Gastrocnemius medialis (tissue), 4 donors: ENCODE results near the gene PTGER1. TPM values are rescaled to one million over a fixed set of nuclear protein-coding genes. Genes with fewer than 3 reads are reported as not detected.
"Not testable (repeated sequence)": the region's sequence is repeated elsewhere in the genome, so short reads cannot be mapped to it uniquely, and the experiment has no call there.

ENCODE experiments used
- ATAC-seq, 2 donors: fragments of 150-250 bp; one replicate each; pipeline ENCODE4 v1.9.1; 2016
- DNase-seq, 2 donors: peaks; one replicate each; pipeline ENCODE4 v3.0.0-alpha.2; 2019
- H3K27ac ChIP-seq, 4 donors: fragments of 200-600 bp; sonication (generic); 1 replicate in 1 of 4; 2 replicates in 3 of 4; pipeline ENCODE4 v1.5.1; 2016 to 2018; ENCODE audit warnings: mild to moderate bottlenecking in 2 of 4, moderate library complexity in 1 of 4
- H3K27me3 ChIP-seq, 3 donors: fragments of 200-600 bp; sonication (generic) in 2 of 3; 1 replicate in 1 of 3; 2 replicates in 2 of 3; pipeline versions ENCODE4 v1.5.1 to v1.6.0; 2016 to 2019; ENCODE audit warnings: mild to moderate bottlenecking in 1 of 3, moderate library complexity in 1 of 3
- H3K36me3 ChIP-seq, 2 donors: fragments of 200-600 bp; sonication (generic) in 1 of 2; one replicate each; pipeline ENCODE4 v1.5.1; 2017 to 2018
- H3K4me1 ChIP-seq, 2 donors: fragments of 200-600 bp; sonication (generic) in 1 of 2; one replicate each; pipeline ENCODE4 v1.5.1; 2016 to 2017; ENCODE audit warnings: mild to moderate bottlenecking in 2 of 2
- H3K4me3 ChIP-seq, 4 donors: fragments of 200-600 bp; sonication (generic) in 3 of 4; 1 replicate in 1 of 4; 2 replicates in 3 of 4; pipeline ENCODE4 v1.5.1; 2016 to 2019; ENCODE audit warnings: mild to moderate bottlenecking in 2 of 4
- H3K9me3 ChIP-seq, 3 donors: fragments of 200-600 bp; sonication (generic) in 2 of 3; 1 replicate in 1 of 3; 2 replicates in 2 of 3; pipeline ENCODE4 v1.5.1; 2016 to 2019
- CTCF ChIP-seq, 5 experiments: fragments of 450-650 bp in 3 of 5; fragments of 200-600 bp in 2 of 5; sonication (generic) in 2 of 5; IDR thresholded peaks in 4 of 5; conservative IDR thresholded peaks in 1 of 5; 1 replicate in 4 of 5; 2 replicates in 1 of 5; pipeline ENCODE4 v1.5.1; 2016 to 2019; ENCODE audit warnings: antibody characterized with exemption in 5 of 5, mild to moderate bottlenecking in 3 of 5, moderate library complexity in 3 of 5
- POLR2A ChIP-seq, 2 donors: fragments of 450-650 bp; IDR thresholded peaks; one replicate each; pipeline ENCODE4 v1.6.1; 2017; ENCODE audit warnings: antibody characterized with exemption in 2 of 2, mild to moderate bottlenecking in 2 of 2, moderate library complexity in 2 of 2
- in situ Hi-C, 4 donors: fragments of 200-750 bp; cut with MboI; loops; one replicate each; pipeline versions ENCODE4 v1.15.0 to v1.8.0; 2017; ENCODE audit warnings: low sequenced_read_pairs in 4 of 4
- intact Hi-C: fragments of 100-400 bp; cut with DNase I; formaldehyde crosslinking; loops from one replicate; pipeline ENCODE4 v1.15.1; 2023; ENCODE audit warnings: low total_unique reads
- total RNA-seq, 4 donors: library from RNA; depleted of rRNA; stranded (reverse); fragments of >200 nt; gene quantifications; one replicate each; pipeline versions ENCODE4 v1.1.0 to v1.2.3, GENCODE V29; 2016

PTGER1 gene
- total RNA-seq, 4 donors from 2014 or later = 0.29 TPM; not detected in 3

- in situ Hi-C loops = no loop called here
- DNase-seq = no peak
- Histone ChIP-seq H3K4me1 (no peaks in the 10 kb centered on the region), H3K4me3 (no peak overlapping the region), H3K36me3 (peaks cover 0 to 35% of the 10 kb centered on the region in 2 donors), H3K9me3 (no peaks in the 10 kb centered on the region), H3K27me3 (no peaks in the 10 kb centered on the region), H3K27ac (no peak overlapping the region)
- TF ChIP-seq CTCF (IDR thresholded peaks at IDR 0.05 in 4 of 5, conservative IDR thresholded peaks at IDR 0.05 in 1 of 5) (no peak), POLR2A (IDR thresholded peaks at IDR 0.05) (no peak)
- ATAC-seq = no peak
- intact Hi-C loops = no loop called here
Observed at GRCh38 chr19:14459703-14460102, 15.5 kb downstream of the PTGER1 start.

GRCh38 chr19:14452303-14452702 lies 22.9 kb downstream of the PTGER1 start:
- H3K4me3 ChIP-seq, intact Hi-C loops, H3K27me3 ChIP-seq, in situ Hi-C loops, ATAC-seq, H3K27ac ChIP-seq, H3K9me3 ChIP-seq, DNase-seq, H3K4me1 ChIP-seq: not testable (repeated sequence)
- H3K36me3 ChIP-seq = peaks cover 0 to 56% of the 10 kb centered on the region in 2 donors

GRCh38 chr19:14450876-14451275 lies 24.3 kb downstream of the PTGER1 start:
- H3K9me3 ChIP-seq = no peaks in the 10 kb centered on the region
- no peaks in the 10 kb centered on the region for H3K27me3 ChIP-seq
- DNase-seq (no peak), ATAC-seq (no peak)
- H3K36me3 ChIP-seq = peaks cover 0 to 70% of the 10 kb centered on the region in 2 donors
- in situ Hi-C loops = no loop called here
- H3K27ac ChIP-seq = no peak overlapping the region
- intact Hi-C loops = no loop called here
- TF ChIP-seq CTCF (IDR thresholded peaks at IDR 0.05 in 4 of 5, conservative IDR thresholded peaks at IDR 0.05 in 1 of 5) (no peak), POLR2A (IDR thresholded peaks at IDR 0.05) (no peak)
- H3K4me3 ChIP-seq = no peak overlapping the region
- no peaks in the 10 kb centered on the region for H3K4me1 ChIP-seq

- TF ChIP-seq POLR2A (IDR thresholded peaks at IDR 0.05) (no peak), CTCF (IDR thresholded peaks at IDR 0.05 in 4 of 5, conservative IDR thresholded peaks at IDR 0.05 in 1 of 5) (no peak)
- ATAC-seq = no peak
- in situ Hi-C loops (no loop called here), intact Hi-C loops (no loop called here)
- no peak for DNase-seq
- Histone ChIP-seq H3K27ac (no peak overlapping the region), H3K4me3 (no peak overlapping the region), H3K27me3 (no peaks in the 10 kb centered on the region), H3K4me1 (no peaks in the 10 kb centered on the region), H3K36me3 (peaks cover 0 to 76% of the 10 kb centered on the region in 2 donors), H3K9me3 (no peaks in the 10 kb centered on the region)
Observed at GRCh38 chr19:14450168-14450874, 24.8 kb downstream of the PTGER1 start.

- intact Hi-C loops = no loop called here
- no peak overlapping the region for H3K27ac ChIP-seq
- no peak for DNase-seq
- H3K4me3 ChIP-seq = no peak overlapping the region
- H3K36me3 ChIP-seq = peaks cover 0 to 86% of the 10 kb centered on the region in 2 donors
- H3K27me3 ChIP-seq = no peaks in the 10 kb centered on the region
- ATAC-seq = no peak
- in situ Hi-C loops = no loop called here
- H3K4me1 ChIP-seq = no peaks in the 10 kb centered on the region
- no peaks in the 10 kb centered on the region for H3K9me3 ChIP-seq
- TF ChIP-seq POLR2A (IDR thresholded peaks at IDR 0.05) (no peak), CTCF (IDR thresholded peaks at IDR 0.05 in 4 of 5, conservative IDR thresholded peaks at IDR 0.05 in 1 of 5) (no peak)
Observed at GRCh38 chr19:14449321-14449720, 25.8 kb downstream of the PTGER1 start.
